Keratinocyte (primary cell): Measurements from ENCODE around the gene CCNL2.
A peak's percentile ranks its signal among the peaks of the same experiment; 100 is the strongest.

Experiments
- EZH2 ChIP-seq: IDR thresholded peaks from one replicate; pipeline ENCODE4 v1.6.1; 2012; ENCODE audit warnings: inconsistent platforms, mild to moderate bottlenecking, low read length, moderate library complexity
- TF ChIP-seq, protein P1 (sequence below), 3 experiments: IDR thresholded peaks in 1 of 3; conservative IDR thresholded peaks in 1 of 3; optimal IDR thresholded peaks in 1 of 3; 2 replicates in 2 of 3; 3 replicates in 1 of 3; pipeline versions ENCODE3 to v1.5.1; 2011; ENCODE audit warnings: low read length in 3 of 3, mild to moderate bottlenecking in 3 of 3, moderate library complexity in 2 of 3, control low read depth in 1 of 3, inconsistent platforms in 1 of 3; ENCODE audit not compliant: insufficient read depth in 2 of 3; ENCODE audit errors: extremely low read depth in 1 of 3

DNA sequence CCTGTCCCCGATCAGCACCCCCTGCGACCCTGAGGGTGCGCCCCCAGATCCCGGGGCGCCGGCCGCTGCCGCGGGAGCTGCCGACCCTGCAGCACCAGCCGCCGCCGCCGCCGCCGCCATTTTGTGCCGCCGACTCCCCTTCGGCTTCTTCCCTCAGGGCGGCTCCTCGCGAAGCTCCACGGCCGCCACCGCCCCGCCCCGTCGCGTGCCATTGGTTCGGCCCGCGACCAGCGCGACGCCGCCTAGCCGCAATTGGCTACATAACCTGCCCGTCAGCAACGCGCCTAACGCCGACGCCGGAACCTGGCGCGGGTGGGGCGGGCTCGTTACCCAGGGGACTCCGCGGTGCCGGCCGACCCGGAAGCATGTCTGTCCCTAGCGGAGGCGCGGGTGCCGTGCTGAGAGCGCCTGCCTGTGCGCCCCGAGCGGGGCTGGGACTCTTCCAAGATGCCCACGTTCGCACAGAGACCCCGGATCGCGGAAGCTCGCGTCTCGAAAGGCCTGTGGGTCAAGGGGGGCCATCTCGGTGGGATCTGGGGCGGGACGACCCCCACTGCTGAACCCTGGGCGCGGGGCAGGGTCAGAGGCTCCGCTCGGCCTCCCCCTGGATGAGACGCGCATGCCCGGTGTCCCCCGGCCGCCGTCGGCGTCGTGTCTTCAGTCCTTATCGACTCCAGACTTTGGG, at the start of gene CCNL2:
- TF ChIP-seq, protein P1, sequence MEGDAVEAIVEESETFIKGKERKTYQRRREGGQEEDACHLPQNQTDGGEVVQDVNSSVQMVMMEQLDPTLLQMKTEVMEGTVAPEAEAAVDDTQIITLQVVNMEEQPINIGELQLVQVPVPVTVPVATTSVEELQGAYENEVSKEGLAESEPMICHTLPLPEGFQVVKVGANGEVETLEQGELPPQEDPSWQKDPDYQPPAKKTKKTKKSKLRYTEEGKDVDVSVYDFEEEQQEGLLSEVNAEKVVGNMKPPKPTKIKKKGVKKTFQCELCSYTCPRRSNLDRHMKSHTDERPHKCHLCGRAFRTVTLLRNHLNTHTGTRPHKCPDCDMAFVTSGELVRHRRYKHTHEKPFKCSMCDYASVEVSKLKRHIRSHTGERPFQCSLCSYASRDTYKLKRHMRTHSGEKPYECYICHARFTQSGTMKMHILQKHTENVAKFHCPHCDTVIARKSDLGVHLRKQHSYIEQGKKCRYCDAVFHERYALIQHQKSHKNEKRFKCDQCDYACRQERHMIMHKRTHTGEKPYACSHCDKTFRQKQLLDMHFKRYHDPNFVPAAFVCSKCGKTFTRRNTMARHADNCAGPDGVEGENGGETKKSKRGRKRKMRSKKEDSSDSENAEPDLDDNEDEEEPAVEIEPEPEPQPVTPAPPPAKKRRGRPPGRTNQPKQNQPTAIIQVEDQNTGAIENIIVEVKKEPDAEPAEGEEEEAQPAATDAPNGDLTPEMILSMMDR (optimal IDR thresholded peaks at IDR 0.05 in 1 of 3, IDR thresholded peaks at IDR 0.05 in 1 of 3, conservative IDR thresholded peaks at IDR 0.05 in 1 of 3; ENCODE audit: extremely low read depth in 1 of 3, insufficient read depth in 2 of 3, low read length in 3 of 3), result peak; percentile 34 to 74 (median 39)
- TF ChIP-seq EZH2, result no peak
